T-helper 1 cell treated with Interleukin-12 subunit alpha and Interleukin-12 subunit beta and Interleukin-4 antibody, amounts not matched to agents 30 μg/mL and 1 μg/mL, for 36 hours (primary cell): ENCODE data around the gene AKR1C4.
"Not testable (repeated sequence)": the region's sequence is repeated elsewhere in the genome, so short reads cannot be mapped to it uniquely, and the experiment has no call there.

ENCODE experiments used
- H3K27ac Mint-ChIP-seq: one replicate; pipeline ENCODE4 v1.8.0; 2021; ENCODE audit warnings: mild to moderate bottlenecking, mixed read lengths
- H3K27me3 Mint-ChIP-seq: one replicate; pipeline ENCODE4 v1.8.0; 2021; ENCODE audit warnings: low read depth, mixed read lengths
- H3K36me3 Mint-ChIP-seq: one replicate; pipeline ENCODE4 v1.8.0; 2021; ENCODE audit warnings: low read depth, mixed read lengths
- H3K4me1 Mint-ChIP-seq: one replicate; pipeline ENCODE4 v1.8.0; 2021; ENCODE audit warnings: low read depth, mixed read lengths
- H3K4me3 Mint-ChIP-seq: one replicate; pipeline ENCODE4 v1.8.0; 2021; ENCODE audit warnings: mild to moderate bottlenecking, moderate library complexity, mixed read lengths
- H3K9me3 Mint-ChIP-seq: one replicate; pipeline ENCODE4 v1.8.0; 2021; ENCODE audit warnings: mixed read lengths

The AKR1C4 gene

DNA sequence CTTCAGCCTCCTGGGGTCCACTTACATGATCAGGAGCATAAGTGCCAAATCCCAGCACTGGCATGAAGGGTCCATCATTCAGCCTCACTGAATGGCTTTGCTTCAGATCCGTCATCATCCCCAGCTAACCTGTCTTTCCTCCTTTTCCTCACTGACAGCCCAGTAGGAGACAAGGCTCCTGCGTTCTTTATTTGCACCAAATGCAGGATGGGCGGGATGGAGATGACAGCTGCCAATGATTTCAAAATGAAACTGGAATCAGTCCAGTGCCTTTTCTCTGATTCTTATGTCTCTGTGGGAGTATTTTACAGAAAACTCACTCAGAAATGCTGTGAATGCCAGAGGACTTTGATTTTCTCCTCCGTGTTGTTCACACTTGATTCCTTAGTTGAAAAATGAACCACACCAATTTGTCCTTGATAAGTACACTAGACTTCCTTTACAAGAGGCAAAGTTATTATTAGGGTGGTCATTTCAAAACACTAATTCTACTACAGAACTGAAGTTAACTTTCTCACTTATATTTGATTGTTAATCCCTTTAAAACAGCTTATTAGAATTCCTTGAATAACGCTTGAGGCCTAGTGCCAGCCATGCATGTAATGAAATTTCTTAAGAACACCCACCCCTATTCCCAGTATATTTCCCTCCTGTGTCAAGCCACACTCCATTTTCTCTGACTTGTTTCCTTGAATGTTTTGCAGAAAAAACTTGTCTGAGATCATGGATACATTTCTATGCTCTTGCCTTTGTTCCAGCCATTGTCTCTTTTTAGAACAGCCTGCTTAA is 11.5 kb upstream of the AKR1C4 start, which contains the start of gene AKR1C8:
Gene AKR1C8 (minus strand): TSS at position 164 of the 789 bp plus-strand sequence. CDS start 46 bp downstream, at position 118.
- H3K4me1 Mint-ChIP-seq: no peaks in the 10 kb centered on the region
- no peaks in the 10 kb centered on the region for H3K36me3 Mint-ChIP-seq
- H3K4me3 Mint-ChIP-seq: no peak within 1 kb of the TSS
- H3K27ac Mint-ChIP-seq: no peak within 1 kb of the TSS
- H3K27me3 Mint-ChIP-seq: no peaks in the 10 kb centered on the region
- no peaks in the 10 kb centered on the region for H3K9me3 Mint-ChIP-seq

- H3K9me3 Mint-ChIP-seq: no peaks in the 10 kb centered on the region
- H3K4me1 Mint-ChIP-seq: no peaks in the 10 kb centered on the region
- no peak overlapping the region for H3K27ac Mint-ChIP-seq
- H3K36me3 Mint-ChIP-seq: no peaks in the 10 kb centered on the region
- H3K4me3 Mint-ChIP-seq: no peak overlapping the region
- H3K27me3 Mint-ChIP-seq: no peaks in the 10 kb centered on the region
Measured at GRCh38 chr10:5187867-5188266, 8.8 kb upstream of the AKR1C4 start.

GRCh38 chr10:5188358-5188757 is 8.3 kb upstream of the AKR1C4 start:
- no peak overlapping the region for H3K27ac Mint-ChIP-seq
- no peaks in the 10 kb centered on the region for H3K9me3 Mint-ChIP-seq
- no peaks in the 10 kb centered on the region for H3K36me3 Mint-ChIP-seq
- no peaks in the 10 kb centered on the region for H3K4me1 Mint-ChIP-seq
- H3K27me3 Mint-ChIP-seq: no peaks in the 10 kb centered on the region
- H3K4me3 Mint-ChIP-seq: no peak overlapping the region

DNA sequence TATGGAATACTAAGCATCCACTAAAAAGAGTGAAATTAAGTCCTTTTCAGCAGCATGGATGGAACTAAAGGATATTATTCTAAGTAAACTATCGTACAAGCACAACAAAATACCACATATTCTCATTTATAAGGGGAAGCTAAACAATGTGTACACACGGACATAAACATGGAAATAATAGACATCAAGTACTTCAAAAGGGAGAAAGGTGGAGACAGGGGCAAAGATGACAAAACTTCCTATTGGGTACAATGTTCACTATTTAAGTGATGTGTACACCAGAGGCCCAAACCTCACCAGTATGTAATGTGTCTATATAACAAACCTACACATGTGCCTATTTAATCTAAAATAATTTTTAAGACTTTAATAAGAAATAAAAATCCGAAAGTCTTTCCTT is 2.2 kb upstream of the AKR1C4 start:
- H3K36me3 Mint-ChIP-seq: no peaks in the 10 kb centered on the region
- no peaks in the 10 kb centered on the region for H3K4me1 Mint-ChIP-seq
- no peak overlapping the region for H3K4me3 Mint-ChIP-seq
- H3K27me3 Mint-ChIP-seq: no peaks in the 10 kb centered on the region
- peaks cover 3% of the 10 kb centered on the region for H3K9me3 Mint-ChIP-seq
- H3K27ac Mint-ChIP-seq: no peak overlapping the region

DNA sequence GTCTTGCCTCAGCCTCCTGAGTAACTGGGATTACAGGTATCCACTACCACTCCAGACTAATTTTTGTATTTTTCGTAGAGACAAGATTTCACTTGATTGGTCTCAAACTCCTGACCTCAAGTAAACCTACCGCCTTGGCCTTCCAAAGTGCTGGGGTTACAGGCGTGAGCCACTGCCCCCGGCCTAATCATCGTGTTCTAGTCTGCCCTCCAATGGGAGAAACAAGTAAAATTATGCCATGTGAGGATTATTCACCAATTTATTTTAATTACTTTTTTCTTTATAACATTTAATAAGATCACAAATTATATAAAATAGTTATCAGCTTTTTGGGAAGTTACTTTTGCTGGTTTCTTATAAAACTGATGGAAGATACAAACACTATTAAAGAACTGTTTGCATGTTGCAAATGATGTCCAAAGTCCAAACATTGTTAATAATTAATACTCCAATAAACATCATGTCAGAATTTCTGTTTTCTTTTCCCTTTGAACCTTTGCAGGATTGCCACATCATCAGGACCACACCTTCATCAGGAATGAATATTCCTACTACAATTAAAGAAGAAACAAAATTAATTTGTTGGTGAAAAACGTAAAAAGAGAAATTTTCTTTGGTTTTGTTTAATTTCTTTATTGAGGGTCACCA is 786 bp upstream of the AKR1C4 start:
- H3K4me1 Mint-ChIP-seq: no peaks in the 10 kb centered on the region
- H3K27me3 Mint-ChIP-seq: no peaks in the 10 kb centered on the region
- H3K4me3 Mint-ChIP-seq: no peak overlapping the region
- H3K9me3 Mint-ChIP-seq: peaks cover 3% of the 10 kb centered on the region
- no peak overlapping the region for H3K27ac Mint-ChIP-seq
- no peaks in the 10 kb centered on the region for H3K36me3 Mint-ChIP-seq

DNA sequence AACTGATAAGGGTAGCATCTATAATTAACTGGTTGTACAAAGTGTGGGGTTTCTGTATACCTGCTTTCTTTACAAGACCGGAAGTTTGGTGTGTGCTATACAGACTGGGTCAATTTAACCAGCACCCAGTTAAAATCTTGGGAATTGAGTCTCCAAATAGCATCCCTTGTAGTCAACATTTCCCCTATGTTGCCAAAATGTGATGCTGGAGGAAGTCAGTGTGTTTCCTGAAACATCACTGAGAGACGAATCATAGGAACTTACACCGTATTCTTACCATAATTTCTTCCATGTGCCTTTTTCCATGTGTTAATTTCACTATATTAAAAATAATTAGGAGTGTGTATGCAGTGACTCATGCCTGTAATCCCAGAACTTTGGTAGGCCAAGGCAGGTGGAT is 1.7 kb downstream of the AKR1C4 start:
- peaks cover 12% of the 10 kb centered on the region for H3K9me3 Mint-ChIP-seq
- no peak overlapping the region for H3K4me3 Mint-ChIP-seq
- no peak overlapping the region for H3K27ac Mint-ChIP-seq
- no peaks in the 10 kb centered on the region for H3K4me1 Mint-ChIP-seq
- H3K27me3 Mint-ChIP-seq: peaks cover under 1% of the 10 kb centered on the region
- H3K36me3 Mint-ChIP-seq: no peaks in the 10 kb centered on the region

DNA sequence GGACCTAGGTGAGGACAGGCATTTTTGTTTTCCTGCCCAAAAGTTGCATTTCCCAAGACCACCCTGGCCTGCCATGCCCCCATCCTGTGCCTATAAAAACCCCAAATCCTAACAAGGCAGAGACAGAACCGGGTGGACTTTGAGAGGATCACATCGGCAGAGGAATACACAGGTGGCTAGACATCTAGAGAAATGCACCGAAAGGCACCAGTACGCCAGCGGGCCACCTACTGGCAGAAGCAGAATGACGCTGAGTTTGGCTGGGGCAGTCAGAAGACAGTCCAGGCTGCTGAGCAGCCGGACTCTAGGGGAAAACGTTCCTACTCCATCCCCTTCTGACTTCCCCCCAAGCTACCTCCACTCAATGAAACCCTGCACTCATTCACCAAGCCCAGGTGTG is 2.8 kb downstream of the AKR1C4 start:
- Mint-ChIP-seq H3K27me3 (peaks cover 7% of the 10 kb centered on the region), H3K4me1 (no peaks in the 10 kb centered on the region), H3K9me3 (peaks cover 18% of the 10 kb centered on the region)

GRCh38 chr10:5206799-5207198 is 10.2 kb downstream of the AKR1C4 start:
- H3K27me3 Mint-ChIP-seq: peaks cover 12% of the 10 kb centered on the region
- peaks cover 17% of the 10 kb centered on the region for H3K9me3 Mint-ChIP-seq
- H3K4me3 Mint-ChIP-seq: no peak overlapping the region
- H3K4me1 Mint-ChIP-seq: peaks cover 7% of the 10 kb centered on the region
- H3K36me3 Mint-ChIP-seq: peaks cover 2% of the 10 kb centered on the region
- no peak overlapping the region for H3K27ac Mint-ChIP-seq

More for the DNA sequence above, 2.8 kb downstream of the AKR1C4 start:
- Mint-ChIP-seq H3K27ac (no peak overlapping the region), H3K36me3 (no peaks in the 10 kb centered on the region), H3K4me3 (no peak overlapping the region)

DNA sequence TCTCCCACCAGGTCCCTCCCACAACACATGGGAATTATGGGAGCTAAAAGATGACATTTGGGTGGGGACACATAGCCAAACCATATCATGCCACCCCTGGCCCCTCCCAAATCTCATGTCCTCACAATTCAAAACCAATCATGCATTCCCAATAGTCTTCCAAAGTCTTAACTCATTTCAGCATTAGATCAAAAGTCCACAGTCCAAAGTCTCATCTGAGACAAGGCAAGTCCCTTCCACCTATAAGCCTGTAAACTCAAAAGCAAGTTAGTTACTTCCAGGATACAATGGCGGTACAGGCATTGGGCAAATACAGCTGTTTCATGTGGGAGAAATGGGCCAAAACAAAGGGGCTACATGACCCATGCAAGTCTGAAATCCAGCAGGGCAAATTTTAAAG is 13.1 kb downstream of the AKR1C4 start:
- not testable (repeated sequence) for H3K27ac Mint-ChIP-seq, H3K27me3 Mint-ChIP-seq, H3K4me3 Mint-ChIP-seq, H3K9me3 Mint-ChIP-seq, H3K36me3 Mint-ChIP-seq, H3K4me1 Mint-ChIP-seq

DNA sequence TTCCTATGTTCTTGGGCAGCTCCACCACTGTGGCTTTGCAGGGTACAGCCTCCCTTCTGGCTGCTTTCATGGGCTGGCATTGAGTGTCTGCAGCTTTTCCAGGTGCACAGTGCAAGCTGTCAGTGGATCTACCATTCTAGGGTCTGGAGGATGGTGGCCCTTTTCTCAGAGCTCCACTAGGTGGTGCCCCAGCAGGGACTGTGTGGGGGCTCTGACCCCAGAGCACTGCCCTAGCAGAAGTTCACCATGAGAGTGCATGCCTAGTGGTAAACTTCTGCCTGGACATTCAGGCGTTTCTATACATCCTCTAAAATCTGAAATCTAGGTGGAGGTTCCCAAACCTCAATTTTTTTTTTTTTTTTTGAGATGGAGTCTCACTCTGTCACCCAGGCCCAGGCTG is 13.6 kb downstream of the AKR1C4 start:
- H3K27me3 Mint-ChIP-seq, H3K9me3 Mint-ChIP-seq, H3K36me3 Mint-ChIP-seq, H3K4me3 Mint-ChIP-seq, H3K27ac Mint-ChIP-seq, H3K4me1 Mint-ChIP-seq: not testable (repeated sequence)

GRCh38 chr10:5211696-5212536 is 15.3 kb downstream of the AKR1C4 start:
- Mint-ChIP-seq H3K27me3 (no peaks in the 10 kb centered on the region), H3K4me1 (peaks cover under 1% of the 10 kb centered on the region), H3K36me3 (no peaks in the 10 kb centered on the region), H3K27ac (no peak overlapping the region), H3K9me3 (peaks cover 4% of the 10 kb centered on the region), H3K4me3 (no peak overlapping the region)

DNA sequence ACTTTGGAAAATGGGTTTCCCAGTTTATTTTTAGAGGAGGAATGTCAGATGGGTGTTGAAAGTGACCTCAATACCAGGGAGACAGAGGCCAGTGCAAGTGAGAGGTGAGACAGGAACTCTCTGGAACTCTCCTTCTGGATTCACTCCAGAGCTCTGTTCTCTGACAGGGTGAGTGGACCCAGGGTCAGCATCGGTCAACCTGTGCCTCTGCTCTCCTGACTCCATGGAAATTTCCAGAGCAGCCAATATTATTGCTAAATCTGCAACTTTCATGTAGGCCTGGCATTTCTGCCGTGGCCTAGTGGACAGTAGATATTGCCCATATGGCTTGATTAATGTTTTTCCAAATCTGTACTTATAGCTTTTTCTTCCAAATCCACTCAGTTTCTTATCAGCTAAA is 20.2 kb downstream of the AKR1C4 start:
- no peaks in the 10 kb centered on the region for H3K4me1 Mint-ChIP-seq
- peaks cover 2% of the 10 kb centered on the region for H3K36me3 Mint-ChIP-seq
- H3K9me3 Mint-ChIP-seq: no peaks in the 10 kb centered on the region
- no peak overlapping the region for H3K27ac Mint-ChIP-seq
- no peak overlapping the region for H3K4me3 Mint-ChIP-seq
- H3K27me3 Mint-ChIP-seq: no peaks in the 10 kb centered on the region

GRCh38 chr10:5219262-5219661 is 22.6 kb downstream of the AKR1C4 start:
- peaks cover 2% of the 10 kb centered on the region for H3K9me3 Mint-ChIP-seq
- H3K27ac Mint-ChIP-seq: no peak overlapping the region
- peaks cover 5% of the 10 kb centered on the region for H3K36me3 Mint-ChIP-seq
- H3K4me3 Mint-ChIP-seq: no peak overlapping the region
- no peaks in the 10 kb centered on the region for H3K4me1 Mint-ChIP-seq
- no peaks in the 10 kb centered on the region for H3K27me3 Mint-ChIP-seq

DNA sequence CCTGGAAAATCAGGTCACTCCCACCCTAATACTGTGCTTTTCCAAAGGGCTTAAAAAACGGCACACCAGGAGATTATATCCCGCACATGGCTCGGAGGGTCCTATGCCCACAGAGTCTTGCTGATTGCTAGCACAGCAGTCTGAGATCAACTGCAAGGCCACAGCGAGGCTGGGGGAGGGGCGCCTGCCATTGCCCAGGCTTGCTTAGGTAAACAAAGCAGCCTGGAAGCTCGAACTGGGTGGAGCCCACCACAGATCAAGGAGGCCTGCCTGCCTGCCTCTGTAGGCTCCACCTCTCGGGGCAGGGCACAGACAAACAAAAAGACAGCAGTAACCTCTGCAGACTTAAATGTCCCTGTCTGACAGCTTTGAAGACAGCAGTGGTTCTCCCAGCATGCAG is 26.3 kb downstream of the AKR1C4 start:
- H3K4me3 Mint-ChIP-seq, H3K27me3 Mint-ChIP-seq, H3K4me1 Mint-ChIP-seq, H3K9me3 Mint-ChIP-seq, H3K36me3 Mint-ChIP-seq, H3K27ac Mint-ChIP-seq: not testable (repeated sequence)

- H3K27ac Mint-ChIP-seq: no peak overlapping the region
Measured at GRCh38 chr10:5229019-5229418, 32.4 kb downstream of the AKR1C4 start.

More at GRCh38 chr10:5229019-5229418, 32.4 kb downstream of the AKR1C4 start:
- peaks cover 7% of the 10 kb centered on the region for H3K9me3 Mint-ChIP-seq
- H3K4me1 Mint-ChIP-seq: no peaks in the 10 kb centered on the region
- no peak overlapping the region for H3K4me3 Mint-ChIP-seq
- H3K36me3 Mint-ChIP-seq: peaks cover 4% of the 10 kb centered on the region
- no peaks in the 10 kb centered on the region for H3K27me3 Mint-ChIP-seq
